Measurements from ENCODE around the gene BHLHA15. TPM values are rescaled to one million over a fixed set of nuclear protein-coding genes. Genes with fewer than 3 reads are reported as not detected.

BHLHA15 gene
- total RNA-seq, 1 donor from 2014 or later = 0.35 TPM

Other genes starting within 250 kb of the BHLHA15 start
- gene OCM2, start 221.2 kb upstream of the BHLHA15 start, total RNA-seq = not detected in 2 replicates
- 9.6 and 10.4 TPM in 2 replicates for gene LMTK2, start 104.6 kb upstream of the BHLHA15 start, total RNA-seq
- 24.6 and 34.5 TPM in 2 replicates for gene TECPR1, start 40.8 kb downstream of the BHLHA15 start, total RNA-seq
- gene BRI3, start 70.2 kb downstream of the BHLHA15 start, total RNA-seq = 53.7 and 55.9 TPM in 2 replicates
- 8.1 and 10.4 TPM in 2 replicates for gene BAIAP2L1, start 189.7 kb downstream of the BHLHA15 start, total RNA-seq